Bronchial epithelial cell (primary cell): ENCODE measurements around the gene NLGN1. TPM values are rescaled to one million over a fixed set of nuclear protein-coding genes. Genes with fewer than 3 reads are reported as not detected.

Source experiments
- DNase-seq: peaks from one replicate; pipeline ENCODE4 v3.0.0-alpha.2; 2010; ENCODE audit warnings: low read depth
- FAIRE-seq: peaks from 2 replicates; lab custom pipeline; 2011; peaks lifted over from hg19 to GRCh38; lab: Jason Lieb, UNC
- H3K27me3 ChIP-seq: 2 replicates; pipeline ENCODE4 v1.5.1; 2011; ENCODE audit warnings: low read length; ENCODE audit not compliant: control insufficient read depth, insufficient read depth
- H3K36me3 ChIP-seq: 2 replicates; pipeline ENCODE4 v1.5.1; 2011; ENCODE audit warnings: low read length; ENCODE audit not compliant: control insufficient read depth, insufficient read depth
- H3K4me3 ChIP-seq: 2 replicates; pipeline ENCODE4 v1.5.1; 2011; ENCODE audit warnings: mild to moderate bottlenecking, low read depth, low read length, control low read depth
- total RNA-seq: library from RNA; depleted of rRNA; stranded (reverse); fragments of >200 nt; gene quantifications from 2 replicates; pipeline ENCODE4 v1.2.1, GENCODE V29; 2014
- TF ChIP-seq, protein P1 (sequence below): IDR thresholded peaks from 2 replicates; pipeline ENCODE4 v1.5.1; 2011; ENCODE audit warnings: mild to moderate bottlenecking, moderate library complexity, low read length, control low read depth, inconsistent platforms; ENCODE audit not compliant: insufficient read depth, severe bottlenecking

The NLGN1 gene
- total RNA-seq, 1 donor from 2014 or later: under 0.01 TPM

DNA sequence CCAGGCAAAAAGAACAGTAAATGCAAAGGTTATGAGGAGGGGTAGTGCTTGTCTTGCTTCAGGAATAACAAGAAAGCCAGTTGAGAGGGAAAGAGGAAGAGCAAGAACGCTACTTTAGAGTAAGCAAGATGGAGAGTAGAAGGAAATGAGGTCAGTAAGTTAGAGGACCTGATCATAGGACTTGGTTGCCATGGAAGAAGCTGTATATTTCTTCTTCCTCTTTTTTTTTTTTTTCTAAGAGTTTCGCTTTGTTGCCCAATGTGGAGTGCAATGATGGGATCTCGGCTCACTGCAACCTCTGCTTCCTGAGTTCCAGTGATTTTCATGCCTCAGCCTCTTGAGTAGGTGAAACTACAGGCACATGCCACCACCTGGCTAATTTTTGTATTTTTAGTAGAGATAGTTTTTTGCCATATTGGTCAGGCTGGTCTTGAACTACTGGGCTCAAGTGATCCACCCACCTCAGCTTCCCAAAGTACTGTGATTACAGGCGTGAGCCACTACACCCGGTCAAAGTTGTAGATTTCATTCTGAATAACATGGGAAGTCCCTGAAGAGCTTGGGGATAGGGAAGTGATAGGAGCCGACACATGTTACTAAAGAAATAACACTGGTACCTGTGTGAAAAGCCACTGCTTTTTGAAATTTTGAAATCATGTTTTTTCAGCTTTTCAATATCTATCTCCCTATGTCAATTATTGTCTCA is 933.7 kb downstream of the NLGN1 start:
- Histone ChIP-seq H3K4me3 (no peak overlapping the region), H3K36me3 (no peaks in the 10 kb centered on the region), H3K27me3 (no peaks in the 10 kb centered on the region)
- FAIRE-seq (no peak), DNase-seq (no peak)
- TF ChIP-seq, protein P1, sequence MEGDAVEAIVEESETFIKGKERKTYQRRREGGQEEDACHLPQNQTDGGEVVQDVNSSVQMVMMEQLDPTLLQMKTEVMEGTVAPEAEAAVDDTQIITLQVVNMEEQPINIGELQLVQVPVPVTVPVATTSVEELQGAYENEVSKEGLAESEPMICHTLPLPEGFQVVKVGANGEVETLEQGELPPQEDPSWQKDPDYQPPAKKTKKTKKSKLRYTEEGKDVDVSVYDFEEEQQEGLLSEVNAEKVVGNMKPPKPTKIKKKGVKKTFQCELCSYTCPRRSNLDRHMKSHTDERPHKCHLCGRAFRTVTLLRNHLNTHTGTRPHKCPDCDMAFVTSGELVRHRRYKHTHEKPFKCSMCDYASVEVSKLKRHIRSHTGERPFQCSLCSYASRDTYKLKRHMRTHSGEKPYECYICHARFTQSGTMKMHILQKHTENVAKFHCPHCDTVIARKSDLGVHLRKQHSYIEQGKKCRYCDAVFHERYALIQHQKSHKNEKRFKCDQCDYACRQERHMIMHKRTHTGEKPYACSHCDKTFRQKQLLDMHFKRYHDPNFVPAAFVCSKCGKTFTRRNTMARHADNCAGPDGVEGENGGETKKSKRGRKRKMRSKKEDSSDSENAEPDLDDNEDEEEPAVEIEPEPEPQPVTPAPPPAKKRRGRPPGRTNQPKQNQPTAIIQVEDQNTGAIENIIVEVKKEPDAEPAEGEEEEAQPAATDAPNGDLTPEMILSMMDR: no peak

DNA sequence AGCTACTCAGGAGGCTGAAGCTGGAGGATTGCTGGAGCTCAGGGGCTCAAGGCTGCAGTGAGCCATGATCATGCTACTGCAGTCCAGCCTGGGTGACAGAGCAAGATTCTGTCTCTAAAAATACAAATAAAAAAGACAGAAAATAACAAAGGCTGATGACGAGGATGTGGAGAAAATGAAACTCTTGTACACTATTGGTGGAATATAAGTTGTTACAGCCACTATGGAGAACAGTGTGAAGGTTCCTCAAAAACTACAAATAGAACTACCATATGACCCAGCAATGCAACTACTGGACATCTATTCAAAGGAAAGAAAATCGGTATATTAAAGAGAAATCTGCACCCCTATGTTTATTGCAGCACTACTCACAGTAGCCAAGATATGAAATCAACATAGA is 934.8 kb downstream of the NLGN1 start:
- TF ChIP-seq, protein P1: no peak
- DNase-seq (no peak), FAIRE-seq (no peak)
- no peaks in the 10 kb centered on the region for H3K27me3 ChIP-seq
- no peaks in the 10 kb centered on the region for H3K36me3 ChIP-seq
- no peak overlapping the region for H3K4me3 ChIP-seq

DNA sequence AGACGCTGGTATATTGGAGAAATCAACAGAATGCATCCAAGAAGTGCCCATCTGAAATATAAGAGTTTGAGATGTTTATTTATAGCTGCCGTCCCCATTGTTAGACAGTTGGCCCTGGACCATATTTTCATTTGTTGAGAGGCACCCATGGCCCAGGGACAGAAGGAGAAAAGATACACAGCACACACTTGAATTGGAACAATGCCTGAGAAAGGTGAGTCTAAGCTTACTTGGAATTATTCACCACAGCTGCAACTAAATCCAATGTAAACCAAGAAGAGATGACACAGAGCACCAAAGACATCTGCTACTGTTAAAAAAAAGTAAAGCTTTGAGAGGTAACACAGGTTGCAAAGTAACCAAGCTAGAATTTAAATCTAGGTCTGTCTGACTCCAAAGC is 936.1 kb downstream of the NLGN1 start:
- Histone ChIP-seq H3K36me3 (no peaks in the 10 kb centered on the region), H3K4me3 (no peak overlapping the region), H3K27me3 (no peaks in the 10 kb centered on the region)
- DNase-seq (peak; percentile 16), FAIRE-seq (no peak)
- TF ChIP-seq, protein P1: no peak

DNA sequence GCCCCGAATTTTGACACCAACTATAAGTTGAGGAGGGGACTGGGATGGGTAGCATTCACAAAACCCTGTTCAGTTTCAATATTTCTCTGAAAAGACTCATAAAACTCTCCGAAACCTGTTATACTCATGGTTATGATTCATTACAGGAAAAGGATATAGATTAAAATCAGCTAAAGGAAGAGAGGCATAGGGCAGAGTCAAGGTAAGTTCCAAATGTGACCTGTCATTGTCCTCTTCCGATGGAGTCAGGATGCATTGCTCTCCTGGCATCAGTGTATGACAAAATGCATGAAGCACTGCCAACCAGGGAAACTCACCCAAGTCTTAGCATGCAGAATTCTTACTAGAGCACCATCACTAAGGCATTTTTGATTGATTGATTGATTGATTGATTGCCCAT is 936.6 kb downstream of the NLGN1 start:
- TF ChIP-seq, protein P1: no peak
- FAIRE-seq: no peak
- no peaks in the 10 kb centered on the region for H3K36me3 ChIP-seq

DNA sequence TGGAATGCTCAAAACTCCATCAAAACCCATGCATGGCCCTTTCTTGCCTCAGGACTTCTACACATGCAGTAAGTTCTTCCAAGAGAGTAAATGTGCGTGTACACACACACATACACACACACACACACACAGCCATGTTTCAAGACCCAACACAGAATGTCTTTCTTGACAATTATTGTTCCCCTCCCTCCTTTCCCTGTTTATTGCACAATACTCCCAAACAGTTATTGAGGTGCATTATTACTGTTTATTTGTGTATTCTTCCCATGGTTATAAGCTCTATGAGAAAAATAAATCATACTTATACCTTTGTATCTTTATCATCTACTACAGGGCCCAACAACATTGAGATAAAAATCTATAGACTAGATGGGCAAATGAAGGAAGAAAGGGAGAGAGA is 937.8 kb downstream of the NLGN1 start:
- TF ChIP-seq, protein P1: no peak
- DNase-seq: no peak
- H3K4me3 ChIP-seq: no peak overlapping the region
- H3K27me3 ChIP-seq: no peaks in the 10 kb centered on the region
- no peak for FAIRE-seq
- no peaks in the 10 kb centered on the region for H3K36me3 ChIP-seq

More for the DNA sequence above, 936.6 kb downstream of the NLGN1 start:
- no peaks in the 10 kb centered on the region for H3K27me3 ChIP-seq
- no peak for DNase-seq
- no peak overlapping the region for H3K4me3 ChIP-seq

DNA sequence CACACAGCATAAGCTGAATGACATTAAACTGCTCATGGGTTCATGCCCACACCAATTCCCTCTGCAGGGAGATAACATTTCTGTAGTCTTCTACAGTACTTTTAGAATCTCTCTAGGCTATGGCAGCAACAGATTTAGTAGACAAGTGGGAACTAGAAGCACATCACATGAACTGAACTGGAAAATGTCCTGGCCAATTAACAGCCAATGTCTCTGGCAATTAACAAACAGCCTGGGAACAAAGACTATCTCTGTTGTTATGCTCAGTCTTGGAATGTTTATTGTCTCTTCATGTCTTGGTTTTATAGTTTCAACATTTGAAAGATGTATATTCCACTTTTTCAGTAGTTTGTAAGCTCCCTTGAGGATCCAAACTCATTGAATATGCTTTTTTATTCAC is 938.4 kb downstream of the NLGN1 start:
- Histone ChIP-seq H3K36me3 (no peaks in the 10 kb centered on the region), H3K27me3 (no peaks in the 10 kb centered on the region), H3K4me3 (no peak overlapping the region)
- DNase-seq: no peak
- TF ChIP-seq, protein P1: no peak
- FAIRE-seq: no peak
